Adrenal gland (tissue), 5 donors: Measurements from ENCODE around the gene TBCEL.

Experiments used
- POLR2A ChIP-seq, 2 donors: fragments of 450-650 bp; IDR thresholded peaks; one replicate each; pipeline ENCODE4 v1.6.1; 2017; ENCODE audit warnings: antibody characterized with exemption in 2 of 2, mild to moderate bottlenecking in 2 of 2, moderate library complexity in 1 of 2
- TF ChIP-seq, protein P1 (sequence below), 6 experiments: fragments of 450-650 bp in 4 of 6; fragments of 200-600 bp in 2 of 6; sonication (generic) in 1 of 6; IDR thresholded peaks; 1 replicate in 5 of 6; 2 replicates in 1 of 6; pipeline versions ENCODE4 v1.5.1 to v1.8.0; 2016 to 2021; ENCODE audit warnings: antibody characterized with exemption in 6 of 6, mild to moderate bottlenecking in 2 of 6, moderate library complexity in 1 of 6
- donor health status: DM: no; HTN: no; CAD: no.

DNA sequence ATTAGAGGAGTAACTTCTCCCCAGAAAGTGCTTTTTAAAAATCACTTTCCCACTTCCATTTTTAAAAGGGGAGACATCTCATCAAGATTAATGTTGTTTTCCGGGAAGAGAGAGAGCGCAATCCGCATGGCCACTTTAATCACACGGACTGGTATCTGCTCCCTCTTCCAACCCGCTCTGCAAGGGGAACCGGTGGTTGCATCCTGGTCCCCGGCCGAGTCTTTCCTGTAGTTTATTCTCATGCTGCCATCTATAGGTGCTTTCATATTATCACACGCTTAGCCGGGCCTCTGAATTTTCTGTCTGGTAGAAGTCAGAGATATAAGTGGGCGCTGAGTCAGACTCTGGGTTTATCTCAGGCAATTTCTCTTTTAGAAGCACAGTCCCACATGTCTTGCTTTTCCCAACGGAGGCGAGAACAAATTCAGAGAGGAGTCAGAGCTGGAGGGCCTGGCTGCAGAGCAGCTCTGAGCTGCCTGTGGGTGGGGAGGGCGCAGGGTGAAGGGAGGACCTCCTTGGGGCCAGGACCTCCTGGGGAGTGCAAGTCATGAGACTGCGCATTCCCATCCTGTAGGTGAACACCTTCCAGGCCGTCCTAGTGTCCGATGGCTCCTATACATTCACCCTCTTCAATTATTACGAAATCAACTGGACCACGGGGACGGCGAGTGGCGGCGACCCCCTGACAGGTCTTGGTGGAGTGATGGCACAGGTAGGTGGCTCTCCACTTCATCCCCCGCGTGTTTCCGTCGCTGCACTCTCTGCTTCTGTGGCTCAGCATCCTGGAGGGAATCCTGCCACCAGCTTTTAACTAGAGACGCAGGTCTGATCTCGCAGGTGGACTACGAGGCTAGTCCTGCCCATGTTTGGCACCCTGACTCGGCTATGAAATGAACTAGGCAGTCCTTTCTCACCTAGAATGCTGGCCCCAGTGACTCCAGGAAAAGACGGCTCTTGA, 88.9 kb downstream of the TBCEL start:
- TF ChIP-seq, protein P1, sequence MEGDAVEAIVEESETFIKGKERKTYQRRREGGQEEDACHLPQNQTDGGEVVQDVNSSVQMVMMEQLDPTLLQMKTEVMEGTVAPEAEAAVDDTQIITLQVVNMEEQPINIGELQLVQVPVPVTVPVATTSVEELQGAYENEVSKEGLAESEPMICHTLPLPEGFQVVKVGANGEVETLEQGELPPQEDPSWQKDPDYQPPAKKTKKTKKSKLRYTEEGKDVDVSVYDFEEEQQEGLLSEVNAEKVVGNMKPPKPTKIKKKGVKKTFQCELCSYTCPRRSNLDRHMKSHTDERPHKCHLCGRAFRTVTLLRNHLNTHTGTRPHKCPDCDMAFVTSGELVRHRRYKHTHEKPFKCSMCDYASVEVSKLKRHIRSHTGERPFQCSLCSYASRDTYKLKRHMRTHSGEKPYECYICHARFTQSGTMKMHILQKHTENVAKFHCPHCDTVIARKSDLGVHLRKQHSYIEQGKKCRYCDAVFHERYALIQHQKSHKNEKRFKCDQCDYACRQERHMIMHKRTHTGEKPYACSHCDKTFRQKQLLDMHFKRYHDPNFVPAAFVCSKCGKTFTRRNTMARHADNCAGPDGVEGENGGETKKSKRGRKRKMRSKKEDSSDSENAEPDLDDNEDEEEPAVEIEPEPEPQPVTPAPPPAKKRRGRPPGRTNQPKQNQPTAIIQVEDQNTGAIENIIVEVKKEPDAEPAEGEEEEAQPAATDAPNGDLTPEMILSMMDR (IDR thresholded peaks at IDR 0.05), result peak; percentile 44 to 77 (median 66)
- TF ChIP-seq POLR2A (IDR thresholded peaks at IDR 0.05), result no peak
